CD4-positive, alpha-beta T cell (primary cell): ENCODE data around the gene BGN. TPM values are rescaled to one million over a fixed set of nuclear protein-coding genes. Genes with fewer than 3 reads are reported as not detected.

Experiments
- ATAC-seq: fragments of 200-7000 bp; cut with Tn5 transposase; one replicate; pipeline ENCODE4 v1.10.0; 2022; ENCODE audit warnings: mild to moderate bottlenecking; ENCODE audit not compliant: poor library complexity
- CTCF ChIA-PET: fragments of 350-600 bp; sonication (Branson Sonifier 250); formaldehyde crosslinking; loops from one replicate; lab custom pipeline; 2021; ENCODE audit warnings: antibody characterized with exemption, inconsistent platforms; lab: Charles Lee
- POLR2A ChIA-PET: fragments of 350-600 bp; sonication (Branson Sonifier 250); formaldehyde crosslinking; loops from one replicate; lab custom pipeline; 2021; ENCODE audit warnings: antibody characterized with exemption, inconsistent platforms; lab: Charles Lee
- DNase-seq, 14 experiments: peaks; one replicate each; pipeline ENCODE4 v3.0.0-alpha.2; 2013 to 2020; ENCODE audit warnings: mixed read lengths in 2 of 14
- H3K27ac ChIP-seq, 2 donors: one replicate each; pipeline versions ENCODE4 v1.5.1 to v1.7.0; 2013; ENCODE audit warnings: low read length in 2 of 2, low read depth in 1 of 2, mild to moderate bottlenecking in 1 of 2
- H3K27me3 ChIP-seq, 2 experiments: 1 replicate in 1 of 2; 2 replicates in 1 of 2; pipeline versions ENCODE4 v1.6.1 to v1.7.0; 2013; ENCODE audit warnings: low read length in 2 of 2, control low read depth in 1 of 2, mild to moderate bottlenecking in 1 of 2, moderate library complexity in 1 of 2; ENCODE audit not compliant: insufficient read depth in 2 of 2, control insufficient read depth in 1 of 2
- H3K36me3 ChIP-seq: one replicate; pipeline ENCODE4 v1.6.1; 2013; ENCODE audit warnings: low read length, control low read depth; ENCODE audit not compliant: insufficient read depth
- H3K4me1 ChIP-seq: one replicate; pipeline ENCODE4 v1.6.1; 2013; ENCODE audit warnings: low read length, control low read depth; ENCODE audit not compliant: insufficient read depth
- H3K4me3 ChIP-seq: one replicate; pipeline ENCODE4 v1.5.1; 2013; ENCODE audit warnings: mild to moderate bottlenecking, low read length, moderate library complexity
- H3K9me3 ChIP-seq, 2 experiments: 1 replicate in 1 of 2; 2 replicates in 1 of 2; pipeline versions ENCODE4 v1.6.1 to v1.7.0; 2013; ENCODE audit warnings: low read length in 2 of 2, mild to moderate bottlenecking in 2 of 2, control low read depth in 1 of 2, moderate library complexity in 1 of 2; ENCODE audit not compliant: control insufficient read depth in 1 of 2, insufficient read depth in 1 of 2
- H3K27ac Mint-ChIP-seq: one replicate; pipeline ENCODE4 v1.8.0; 2020; ENCODE audit warnings: mixed read lengths
- H3K27me3 Mint-ChIP-seq: one replicate; pipeline ENCODE4 v1.8.0; 2021; ENCODE audit warnings: mixed read lengths
- H3K36me3 Mint-ChIP-seq: one replicate; pipeline ENCODE4 v1.8.0; 2021; ENCODE audit warnings: low read depth, mixed read lengths
- H3K4me1 Mint-ChIP-seq: one replicate; pipeline ENCODE4 v1.8.0; 2021; ENCODE audit warnings: low read depth, mixed read lengths
- H3K4me3 Mint-ChIP-seq: one replicate; pipeline ENCODE4 v1.8.0; 2020; ENCODE audit warnings: mild to moderate bottlenecking, mixed read lengths
- H3K9me3 Mint-ChIP-seq: one replicate; pipeline ENCODE4 v1.8.0; 2020; ENCODE audit warnings: mixed read lengths
- intact Hi-C, 2 experiments: fragments of 100-400 bp; cut with DNase I in 1 of 2; cut with micrococcal nuclease in 1 of 2; formaldehyde crosslinking; loops; one replicate each; pipeline versions ENCODE4 v1.15.1 to v1.9.0; 2023 to 2025; cut with DNase I, micrococcal nuclease
- total RNA-seq, 174 experiments: library from RNA in 2 of 174; stranded (reverse) in 2 of 174; gene quantifications; one replicate each; pipeline ENCODE4 v1.2.3 and lab custom pipeline; 2021 to 2026
- TF ChIP-seq, protein P1 (sequence below): fragments of 200-600 bp; IDR thresholded peaks from one replicate; pipeline ENCODE4 v1.8.0; 2022; ENCODE audit warnings: antibody characterized with exemption, mild to moderate bottlenecking

Gene BGN
- total RNA-seq, 2 experiments from 2014 or later, result not detected

DNA sequence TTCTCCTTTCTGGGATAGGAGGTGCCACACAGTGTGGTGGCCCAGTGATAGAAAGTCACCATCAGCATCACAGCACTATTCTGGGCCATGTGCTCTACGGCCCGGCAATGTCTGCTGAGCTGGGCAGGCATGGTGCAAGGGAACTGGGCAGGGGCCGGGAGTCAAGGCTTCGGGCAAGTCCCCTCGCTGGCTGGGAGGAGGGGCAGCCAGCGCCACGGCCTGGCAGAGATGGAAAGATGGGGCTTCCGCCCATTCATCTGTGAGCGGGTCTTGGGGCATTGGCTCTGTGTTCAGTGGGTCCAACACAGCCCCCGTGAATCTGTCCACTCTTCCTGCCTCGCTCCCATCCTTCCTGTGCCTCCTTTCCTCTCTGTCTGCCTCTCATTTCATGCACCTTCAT, 15.6 kb downstream of the BGN start:
- Histone ChIP-seq H3K27ac (no peak overlapping the region), H3K27me3 (no peaks in the 10 kb centered on the region), H3K9me3 (no peaks in the 10 kb centered on the region), H3K4me3 (no peak overlapping the region), H3K36me3 (no peaks in the 10 kb centered on the region), H3K4me1 (peaks cover 9% of the 10 kb centered on the region)
- no peak for ATAC-seq
- Mint-ChIP-seq H3K27ac (no peak overlapping the region), H3K4me1 (no peaks in the 10 kb centered on the region), H3K9me3 (no peaks in the 10 kb centered on the region), H3K4me3 (no peak overlapping the region), H3K36me3 (no peaks in the 10 kb centered on the region), H3K27me3 (no peaks in the 10 kb centered on the region)
- intact Hi-C loops, result no loop called here
- no peak for DNase-seq
- POLR2A ChIA-PET, result no interaction called here
- CTCF ChIA-PET, result interaction anchor here (1.3 kb wide), 1 partner anchor 40 kb away, joined by 4 read pairs; the partner anchor contains the start of gene HAUS7
- TF ChIP-seq, protein P1, sequence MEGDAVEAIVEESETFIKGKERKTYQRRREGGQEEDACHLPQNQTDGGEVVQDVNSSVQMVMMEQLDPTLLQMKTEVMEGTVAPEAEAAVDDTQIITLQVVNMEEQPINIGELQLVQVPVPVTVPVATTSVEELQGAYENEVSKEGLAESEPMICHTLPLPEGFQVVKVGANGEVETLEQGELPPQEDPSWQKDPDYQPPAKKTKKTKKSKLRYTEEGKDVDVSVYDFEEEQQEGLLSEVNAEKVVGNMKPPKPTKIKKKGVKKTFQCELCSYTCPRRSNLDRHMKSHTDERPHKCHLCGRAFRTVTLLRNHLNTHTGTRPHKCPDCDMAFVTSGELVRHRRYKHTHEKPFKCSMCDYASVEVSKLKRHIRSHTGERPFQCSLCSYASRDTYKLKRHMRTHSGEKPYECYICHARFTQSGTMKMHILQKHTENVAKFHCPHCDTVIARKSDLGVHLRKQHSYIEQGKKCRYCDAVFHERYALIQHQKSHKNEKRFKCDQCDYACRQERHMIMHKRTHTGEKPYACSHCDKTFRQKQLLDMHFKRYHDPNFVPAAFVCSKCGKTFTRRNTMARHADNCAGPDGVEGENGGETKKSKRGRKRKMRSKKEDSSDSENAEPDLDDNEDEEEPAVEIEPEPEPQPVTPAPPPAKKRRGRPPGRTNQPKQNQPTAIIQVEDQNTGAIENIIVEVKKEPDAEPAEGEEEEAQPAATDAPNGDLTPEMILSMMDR, result no peak

DNA sequence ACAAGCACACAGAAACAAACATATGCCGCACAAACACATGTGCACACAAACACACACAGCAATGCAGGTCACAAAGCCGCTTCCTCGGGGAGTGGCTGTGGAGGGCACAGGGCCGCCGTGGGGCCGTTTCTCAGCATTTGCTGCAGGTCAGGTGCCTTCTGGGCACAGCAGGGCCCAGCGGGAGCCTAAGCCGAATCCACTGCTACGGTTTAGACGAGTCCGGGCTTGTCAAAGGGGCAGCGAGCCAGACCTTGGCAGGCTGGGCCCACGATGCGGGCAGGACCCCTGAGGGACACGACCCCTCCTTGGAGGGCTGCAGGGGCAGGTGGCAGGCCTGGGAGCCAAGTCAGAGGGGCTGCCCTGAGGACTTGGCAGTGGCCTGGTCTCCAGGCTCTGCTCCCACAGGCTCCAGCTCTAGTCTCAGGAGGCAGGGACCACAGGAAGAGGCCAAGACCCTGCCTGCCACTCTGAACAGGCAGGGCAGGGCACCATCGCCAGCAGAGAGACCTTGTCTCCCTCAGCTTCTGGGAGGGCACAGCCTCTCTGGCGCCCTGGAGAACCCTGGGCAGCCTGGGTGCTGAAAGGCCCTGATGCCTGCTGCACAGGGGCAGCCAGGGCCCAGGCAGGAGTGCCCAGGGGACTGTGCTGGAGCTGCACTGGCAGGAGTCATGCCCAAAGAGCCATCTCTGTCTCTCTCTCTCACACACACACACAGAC, 17.2 kb downstream of the BGN start:
- Histone ChIP-seq H3K36me3 (no peaks in the 10 kb centered on the region), H3K4me3 (no peak overlapping the region), H3K4me1 (peaks cover 9% of the 10 kb centered on the region), H3K9me3 (no peaks in the 10 kb centered on the region), H3K27ac (no peak overlapping the region), H3K27me3 (peaks cover 1 to 4% of the 10 kb centered on the region in 2 experiments)
- ATAC-seq (no peak), DNase-seq (no peak)
- Mint-ChIP-seq H3K27ac (no peak overlapping the region), H3K27me3 (peaks cover 8% of the 10 kb centered on the region), H3K4me3 (no peak overlapping the region), H3K9me3 (no peaks in the 10 kb centered on the region), H3K4me1 (peaks cover 5% of the 10 kb centered on the region), H3K36me3 (no peaks in the 10 kb centered on the region)
- intact Hi-C loops, result no loop called here
- CTCF ChIA-PET, result no interaction called here
- TF ChIP-seq, protein P1, result no peak
- POLR2A ChIA-PET, result no interaction called here

DNA sequence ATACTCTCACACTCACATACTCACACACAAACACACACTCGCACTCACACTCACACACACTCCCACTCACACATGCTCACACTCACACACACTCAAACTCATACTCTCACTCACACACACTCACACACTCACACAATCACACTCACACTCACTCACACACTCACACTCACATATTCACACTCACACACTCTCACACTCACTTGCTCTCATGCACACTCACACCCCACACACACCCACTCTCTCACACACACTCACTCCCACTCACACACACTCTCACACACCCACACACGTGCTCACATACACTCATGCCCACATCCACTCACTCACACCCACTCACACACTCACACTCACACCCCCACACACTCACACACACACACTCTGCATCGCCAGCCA, 17.7 kb downstream of the BGN start:
- Histone ChIP-seq H3K27ac (no peak overlapping the region), H3K4me3 (no peak overlapping the region), H3K36me3 (no peaks in the 10 kb centered on the region), H3K27me3 (peaks cover 2 to 7% of the 10 kb centered on the region in 2 experiments), H3K4me1 (peaks cover 4% of the 10 kb centered on the region), H3K9me3 (no peaks in the 10 kb centered on the region)
- intact Hi-C loops, result no loop called here
- Mint-ChIP-seq H3K4me1 (peaks cover 5% of the 10 kb centered on the region), H3K4me3 (no peak overlapping the region), H3K27me3 (peaks cover 8% of the 10 kb centered on the region), H3K27ac (no peak overlapping the region), H3K9me3 (no peaks in the 10 kb centered on the region), H3K36me3 (no peaks in the 10 kb centered on the region)
- POLR2A ChIA-PET, result no interaction called here
- no peak for DNase-seq
- CTCF ChIA-PET, result no interaction called here
- ATAC-seq, result no peak
- TF ChIP-seq, protein P1, result no peak
